ENCODE results near the gene APOC1.
"Not testable (repeated sequence)": the region's sequence is repeated elsewhere in the genome, so short reads cannot be mapped to it uniquely, and the experiment has no call there.

APOC1 gene

GRCh38 chr19:44912854-44913253, 1.6 kb upstream of the APOC1 start:
- DNase-seq, result no peak

GRCh38 chr19:44913512-44914432, 636 bp upstream of the APOC1 start:
- DNase-seq, result not testable (repeated sequence)

GRCh38 chr19:44924243-44924725, 9.9 kb downstream of the APOC1 start:
- DNase-seq, result no peak

GRCh38 chr19:44925114-44925891, 10.9 kb downstream of the APOC1 start:
- no peak for DNase-seq

GRCh38 chr19:44926245-44927077, 12.1 kb downstream of the APOC1 start:
- peak; percentile 52 for DNase-seq

- no peak for DNase-seq
Measured at GRCh38 chr19:44927746-44928145, 13.3 kb downstream of the APOC1 start.

- DNase-seq, result no peak
Measured at GRCh38 chr19:44930088-44930487, 15.7 kb downstream of the APOC1 start.

GRCh38 chr19:44931541-44931940, 17.1 kb downstream of the APOC1 start:
- DNase-seq, result no peak

GRCh38 chr19:44939668-44940067, 25.3 kb downstream of the APOC1 start:
- DNase-seq, result no peak

GRCh38 chr19:44942067-44942571, 27.7 kb downstream of the APOC1 start, which contains the start of gene APOC4:
TSS of gene APOC4 (plus strand) at chr19:44942237. CDS start at chr19:44942278, 41 bp downstream.
- no peak for DNase-seq

- no peak for DNase-seq
Measured at GRCh38 chr19:44943801-44944249, 29.4 kb downstream of the APOC1 start.

- no peak for DNase-seq
Measured at GRCh38 chr19:44947041-44947581, 32.7 kb downstream of the APOC1 start.

GRCh38 chr19:44948237-44948636, 33.8 kb downstream of the APOC1 start:
- DNase-seq, result no peak

- DNase-seq, result no peak
Measured at GRCh38 chr19:44948763-44949374, 34.5 kb downstream of the APOC1 start.

- no peak for DNase-seq
Measured at GRCh38 chr19:44949550-44949949, 35.1 kb downstream of the APOC1 start.

- peak; percentile 63 for DNase-seq
Measured at GRCh38 chr19:44951179-44952159, 37.1 kb downstream of the APOC1 start.

- DNase-seq, result no peak
Measured at GRCh38 chr19:44954278-44954648, 39.9 kb downstream of the APOC1 start.

- peak; percentile 98 for DNase-seq
Measured at GRCh38 chr19:44954649-44955504, 40.5 kb downstream of the APOC1 start, which contains the start of gene CLPTM1. TSS of gene CLPTM1 (plus strand) at chr19:44955380. CDS start at chr19:44955396, 16 bp downstream.
